Measurements from ENCODE around the gene MYL3.

Gene MYL3

DNA sequence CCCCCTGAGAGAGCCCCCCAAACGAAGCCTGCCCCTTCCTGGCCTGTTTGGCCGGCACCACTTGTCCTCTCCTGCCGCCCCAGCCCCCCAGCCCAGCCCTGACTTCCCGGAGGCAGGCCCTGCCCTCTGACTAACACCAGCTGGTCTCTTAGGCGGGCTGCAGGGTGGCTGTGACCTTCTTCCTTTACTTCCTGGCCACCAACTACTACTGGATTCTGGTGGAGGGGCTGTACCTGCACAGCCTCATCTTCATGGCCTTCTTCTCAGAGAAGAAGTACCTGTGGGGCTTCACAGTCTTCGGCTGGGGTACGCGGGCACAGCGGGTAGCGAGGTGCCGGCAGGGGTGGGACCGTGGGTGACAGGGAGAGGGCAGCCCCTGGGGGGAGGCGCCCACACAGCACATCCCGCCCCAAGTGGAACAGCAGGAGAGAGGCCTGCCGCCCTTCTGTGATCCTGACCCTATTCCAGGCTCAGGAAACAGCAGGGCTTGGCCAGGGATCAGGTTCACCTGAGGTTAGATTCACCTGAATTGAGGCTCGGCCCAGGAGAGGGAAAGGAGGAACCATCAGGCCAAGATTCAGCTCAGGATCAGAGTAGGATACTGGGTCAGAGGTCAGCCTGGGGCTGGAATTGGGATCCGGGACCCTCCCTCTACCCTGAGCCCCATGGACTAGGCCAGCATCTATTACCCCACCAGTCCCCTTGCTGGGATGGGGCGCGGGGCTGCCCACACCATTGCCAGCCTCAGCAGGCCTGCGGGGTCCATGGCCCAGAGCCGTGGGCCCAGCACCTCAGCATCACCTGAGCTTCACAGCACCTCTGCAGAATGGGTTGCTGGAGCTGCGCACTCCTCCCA lies 36.1 kb upstream of the MYL3 start:
- no peak for DNase-seq

DNA sequence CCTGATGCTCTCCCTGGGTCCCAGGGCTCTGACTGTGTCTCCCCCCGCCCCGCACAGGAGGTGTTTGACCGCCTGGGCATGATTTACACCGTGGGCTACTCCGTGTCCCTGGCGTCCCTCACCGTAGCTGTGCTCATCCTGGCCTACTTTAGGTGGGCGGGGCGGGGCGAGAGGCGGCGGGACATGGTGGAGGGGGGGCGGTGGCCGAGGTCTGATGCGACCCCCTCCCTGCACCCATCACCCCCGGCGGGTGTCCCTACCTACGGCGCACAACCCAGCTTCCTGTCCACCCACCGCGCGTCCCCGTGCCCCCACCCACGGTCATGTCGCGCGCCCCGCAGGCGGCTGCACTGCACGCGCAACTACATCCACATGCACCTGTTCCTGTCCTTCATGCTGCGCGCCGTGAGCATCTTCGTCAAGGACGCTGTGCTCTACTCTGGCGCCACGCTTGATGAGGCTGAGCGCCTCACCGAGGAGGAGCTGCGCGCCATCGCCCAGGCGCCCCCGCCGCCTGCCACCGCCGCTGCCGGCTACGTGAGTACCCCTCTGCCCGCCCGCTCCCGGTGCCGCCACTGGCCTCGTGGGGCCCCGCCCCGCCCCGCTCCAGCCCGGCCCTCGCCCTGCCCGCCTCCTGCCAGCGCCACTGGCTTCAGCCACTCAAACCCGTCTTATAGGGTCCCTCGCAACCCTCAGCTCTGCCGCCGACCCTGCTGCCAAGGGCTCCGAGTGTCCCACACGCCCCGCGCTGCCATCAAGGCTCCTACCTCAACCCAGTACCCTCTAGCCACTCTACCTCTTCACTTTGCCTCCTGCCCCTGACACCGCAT lies 35.3 kb upstream of the MYL3 start:
- DNase-seq, result no peak

DNA sequence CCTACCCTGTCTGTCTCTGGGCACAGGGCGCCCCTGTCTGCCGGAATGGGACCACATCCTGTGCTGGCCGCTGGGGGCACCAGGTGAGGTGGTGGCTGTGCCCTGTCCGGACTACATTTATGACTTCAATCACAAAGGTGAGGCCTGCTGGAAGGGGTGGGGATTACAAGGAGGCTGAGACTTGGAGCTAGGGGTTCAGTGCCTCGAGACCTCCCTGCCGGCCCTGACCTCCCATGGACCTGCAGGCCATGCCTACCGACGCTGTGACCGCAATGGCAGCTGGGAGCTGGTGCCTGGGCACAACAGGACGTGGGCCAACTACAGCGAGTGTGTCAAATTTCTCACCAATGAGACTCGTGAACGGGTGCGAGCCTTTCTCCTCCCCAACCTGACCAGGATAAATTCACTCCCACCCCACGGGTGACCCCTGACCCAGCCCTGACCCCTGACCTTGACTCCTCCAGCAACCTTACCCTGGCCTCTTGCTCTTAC lies 34.6 kb upstream of the MYL3 start:
- DNase-seq, result no peak

DNA sequence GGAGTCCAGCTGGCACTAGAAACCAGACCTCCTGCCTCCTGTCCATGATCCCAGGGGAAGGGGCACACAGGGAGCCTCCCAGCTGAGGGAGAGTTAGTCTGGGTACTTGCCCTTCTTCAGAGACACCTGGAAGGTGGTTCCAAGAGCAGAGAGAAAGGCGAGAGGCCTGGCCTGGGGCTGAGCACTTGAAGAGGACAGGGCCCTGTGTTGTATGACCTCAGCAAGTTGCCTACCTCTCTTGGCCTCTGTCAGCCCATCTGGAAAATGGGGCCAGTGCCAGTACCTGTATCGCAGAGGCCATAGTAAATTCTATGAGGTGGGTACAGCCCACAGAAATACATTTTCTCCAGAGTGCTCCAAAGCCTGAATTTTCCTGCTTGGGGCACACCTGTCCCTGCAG lies 33.8 kb upstream of the MYL3 start:
- DNase-seq, result no peak

DNA sequence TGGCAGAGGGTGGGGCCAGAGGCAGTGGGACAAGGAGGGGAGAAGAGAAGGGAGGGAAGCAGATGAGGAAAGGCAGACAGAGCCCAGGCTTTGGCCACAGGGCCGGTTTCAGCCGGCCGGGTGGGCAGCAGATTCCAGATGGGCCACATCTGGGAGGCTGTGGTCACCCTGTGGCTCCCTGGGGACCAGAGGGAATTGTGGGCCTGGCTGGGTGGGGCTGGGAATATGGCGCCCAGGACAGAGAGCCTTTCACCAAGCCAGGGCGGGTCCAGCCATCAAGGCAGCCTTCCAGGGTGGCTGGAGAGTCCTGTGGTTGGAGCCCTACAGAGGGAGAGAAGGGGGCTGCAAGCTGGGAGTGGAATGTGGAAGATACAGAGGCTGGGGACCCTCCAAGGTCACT lies 33.1 kb upstream of the MYL3 start:
- DNase-seq, result no peak

DNA sequence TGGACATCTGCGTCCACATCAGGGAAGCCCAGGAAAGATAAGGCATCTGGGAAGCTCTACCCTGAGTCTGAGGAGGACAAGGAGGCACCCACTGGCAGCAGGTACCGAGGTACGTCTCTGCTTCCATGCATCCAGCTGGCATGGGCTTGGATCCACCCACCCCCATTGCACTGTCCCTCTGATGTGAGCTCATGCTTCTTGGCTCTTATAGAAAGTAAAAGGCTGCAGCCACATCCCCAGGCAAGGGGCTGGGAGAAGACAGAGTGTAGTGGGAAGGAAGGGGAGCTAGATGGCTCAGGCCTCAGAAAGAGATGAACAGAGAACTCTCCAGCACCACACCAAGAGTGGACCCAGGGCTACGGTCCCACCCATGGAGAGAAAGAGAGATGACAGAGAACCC lies 32.5 kb upstream of the MYL3 start:
- no peak for DNase-seq

DNA sequence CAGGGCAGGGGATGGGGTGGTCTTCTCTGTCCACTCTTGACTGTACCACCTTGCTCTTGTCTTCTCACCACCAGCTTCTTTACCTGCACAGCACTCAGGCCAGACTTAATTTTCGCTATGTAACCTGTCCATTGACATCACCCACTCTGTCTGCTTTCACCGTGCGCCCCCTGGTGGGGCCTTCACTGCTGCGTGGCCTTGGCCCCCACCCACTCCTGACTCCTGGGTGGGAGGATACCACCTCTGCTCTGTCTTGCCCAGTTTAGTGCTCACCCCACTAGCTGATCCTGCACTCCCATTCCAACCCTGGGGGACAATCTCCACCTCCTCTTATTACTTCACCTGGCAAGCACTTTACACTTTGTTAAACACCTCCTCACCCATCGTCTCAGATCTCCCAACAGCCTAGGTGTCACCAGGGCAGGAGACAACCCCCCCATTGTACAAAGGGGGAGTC lies 32.0 kb upstream of the MYL3 start:
- DNase-seq, result peak; percentile 82

DNA sequence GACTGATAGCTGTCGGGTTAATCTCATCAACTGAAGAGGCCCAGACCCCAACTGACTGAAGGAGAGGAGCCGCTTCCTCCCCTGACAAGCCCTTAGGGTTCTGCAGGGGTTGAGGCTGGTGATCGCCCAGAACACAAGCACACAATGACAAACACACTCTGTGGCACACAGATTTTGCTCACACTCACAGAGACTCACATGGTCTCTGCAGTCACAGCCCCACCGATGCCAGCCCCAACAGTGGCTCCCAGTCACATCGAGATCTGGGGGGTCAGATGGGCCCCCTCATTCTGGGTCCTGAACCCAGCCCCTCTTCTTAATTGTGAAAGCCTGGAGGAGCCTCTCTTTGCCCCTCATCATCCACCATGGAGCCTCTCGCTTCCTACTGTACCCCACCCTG lies 31.0 kb upstream of the MYL3 start:
- DNase-seq, result no peak

DNA sequence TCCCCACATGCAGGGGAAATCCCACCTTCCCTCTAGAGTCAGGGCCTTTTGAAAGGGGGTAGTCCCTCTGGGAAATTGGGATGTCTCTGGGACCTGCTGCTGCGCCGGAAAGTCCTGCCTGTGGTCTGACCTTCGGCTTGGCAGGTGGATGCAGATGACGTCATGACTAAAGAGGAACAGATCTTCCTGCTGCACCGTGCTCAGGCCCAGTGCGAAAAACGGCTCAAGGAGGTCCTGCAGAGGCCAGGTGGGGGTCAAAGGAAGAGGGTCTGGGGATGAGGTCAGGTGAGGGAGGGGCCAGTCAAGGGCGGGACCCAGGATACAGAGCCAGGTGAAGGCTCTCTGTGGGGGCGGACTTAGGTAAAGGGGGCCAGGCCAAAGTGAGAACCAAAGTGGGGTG lies 30.5 kb upstream of the MYL3 start:
- DNase-seq, result no peak

DNA sequence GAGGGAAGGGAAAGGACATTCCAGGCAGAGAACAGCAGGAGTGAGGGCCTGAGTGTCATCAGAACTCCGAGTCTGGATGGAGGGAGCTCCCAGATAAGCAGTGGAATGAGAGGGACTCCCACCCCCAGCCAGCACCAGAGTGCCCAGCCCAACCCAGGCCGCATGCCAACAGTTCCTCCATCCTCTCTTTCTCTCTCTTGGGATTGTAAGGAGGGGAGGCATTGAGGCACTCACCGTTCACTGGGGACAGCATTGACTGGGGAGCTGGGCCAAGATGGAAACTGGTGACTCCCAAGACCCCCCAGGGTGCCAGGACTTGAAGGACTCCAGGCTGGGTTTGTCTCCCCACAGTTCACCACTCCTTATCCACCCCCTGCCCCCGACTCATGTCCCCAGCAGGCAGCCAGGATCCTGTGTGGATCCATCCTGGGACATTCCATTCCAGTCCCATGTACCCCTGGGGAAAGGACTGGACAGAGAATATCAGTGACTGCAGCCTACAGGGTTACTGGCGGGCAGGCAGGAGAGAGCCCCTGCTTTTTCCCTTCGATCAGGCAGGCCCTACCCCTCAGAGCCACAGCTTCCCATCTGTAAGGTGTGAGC lies 30.0 kb upstream of the MYL3 start:
- no peak for DNase-seq

DNA sequence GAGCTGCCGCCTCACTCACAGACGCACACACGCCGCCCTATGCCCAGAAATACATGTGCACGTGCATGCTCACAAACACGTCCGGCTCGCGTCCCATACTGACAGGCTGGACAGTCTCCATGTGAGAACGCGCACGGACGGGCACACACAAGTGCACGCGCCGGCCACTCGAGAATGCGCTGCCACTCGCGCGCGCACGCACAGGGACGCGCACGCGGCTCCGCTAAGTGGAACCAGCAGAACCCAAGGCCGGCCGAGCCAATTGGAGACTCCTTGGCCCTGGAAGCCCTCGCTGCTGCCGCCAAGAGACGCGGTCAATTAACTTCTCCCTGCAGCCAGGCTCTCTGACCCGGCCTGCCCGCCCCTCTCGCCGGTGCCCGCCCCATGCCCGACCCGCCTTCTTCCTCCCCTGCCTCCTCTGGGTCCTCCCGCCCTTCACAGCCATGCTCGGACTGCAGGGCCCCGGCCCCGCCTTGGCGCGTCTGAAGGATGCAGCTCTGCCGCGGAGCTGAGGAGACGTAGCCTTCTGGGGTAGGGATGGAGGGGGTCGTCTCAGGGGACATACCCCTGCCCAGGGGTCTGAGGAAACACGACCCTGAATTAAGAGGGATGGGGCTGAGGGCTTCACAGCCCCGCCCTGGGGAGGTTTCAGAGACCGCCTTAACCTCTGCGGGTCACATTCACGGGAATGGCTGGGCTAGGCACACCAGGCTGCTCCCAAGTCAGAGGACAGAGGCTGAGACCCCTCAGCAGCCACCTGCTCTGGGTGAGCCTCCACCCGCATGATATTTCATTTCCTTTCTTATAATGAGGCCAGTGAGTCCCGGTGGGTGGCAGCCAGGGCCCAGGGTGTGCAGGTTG lies 29.3 kb upstream of the MYL3 start:
- DNase-seq, result no peak

DNA sequence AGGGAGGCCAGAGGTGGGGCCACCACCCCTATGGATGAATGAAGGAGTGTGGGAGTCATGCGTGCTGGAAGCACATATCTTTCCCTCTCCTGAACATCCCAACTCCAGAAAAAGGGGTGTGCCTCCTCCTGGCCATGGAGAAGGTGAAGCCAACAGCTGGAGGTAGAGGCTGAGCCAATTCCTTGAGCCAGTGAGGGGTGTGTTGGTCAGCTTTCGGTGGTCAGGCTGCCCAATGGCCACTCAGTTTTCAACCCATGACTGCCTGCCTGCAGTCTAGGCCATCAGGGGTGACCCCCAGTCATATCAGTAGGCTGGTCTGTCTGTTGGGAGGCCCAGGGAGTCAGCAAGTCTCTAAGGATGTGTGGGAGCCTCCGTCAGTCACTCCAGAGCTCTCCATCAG lies 27.9 kb upstream of the MYL3 start:
- DNase-seq, result no peak

DNA sequence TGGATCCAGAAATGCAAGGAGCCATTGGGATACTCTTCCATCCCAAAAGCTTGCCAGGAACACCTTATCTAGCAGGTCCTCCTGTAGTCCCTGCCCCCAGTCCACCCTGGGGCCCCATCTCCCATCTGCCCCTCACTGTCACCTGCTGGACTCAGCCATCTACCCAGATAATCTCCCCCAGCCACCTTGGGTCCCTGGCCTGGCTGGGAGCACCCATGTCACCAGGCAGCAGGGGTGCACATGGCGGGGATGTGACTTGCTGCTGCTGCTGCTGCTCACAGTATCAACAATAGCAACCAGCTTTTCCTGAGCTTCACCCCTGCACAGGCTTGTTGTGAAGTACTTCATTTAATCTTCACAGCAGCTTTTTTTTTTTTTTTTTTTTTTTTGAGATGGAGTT lies 26.9 kb upstream of the MYL3 start:
- DNase-seq, result no peak

DNA sequence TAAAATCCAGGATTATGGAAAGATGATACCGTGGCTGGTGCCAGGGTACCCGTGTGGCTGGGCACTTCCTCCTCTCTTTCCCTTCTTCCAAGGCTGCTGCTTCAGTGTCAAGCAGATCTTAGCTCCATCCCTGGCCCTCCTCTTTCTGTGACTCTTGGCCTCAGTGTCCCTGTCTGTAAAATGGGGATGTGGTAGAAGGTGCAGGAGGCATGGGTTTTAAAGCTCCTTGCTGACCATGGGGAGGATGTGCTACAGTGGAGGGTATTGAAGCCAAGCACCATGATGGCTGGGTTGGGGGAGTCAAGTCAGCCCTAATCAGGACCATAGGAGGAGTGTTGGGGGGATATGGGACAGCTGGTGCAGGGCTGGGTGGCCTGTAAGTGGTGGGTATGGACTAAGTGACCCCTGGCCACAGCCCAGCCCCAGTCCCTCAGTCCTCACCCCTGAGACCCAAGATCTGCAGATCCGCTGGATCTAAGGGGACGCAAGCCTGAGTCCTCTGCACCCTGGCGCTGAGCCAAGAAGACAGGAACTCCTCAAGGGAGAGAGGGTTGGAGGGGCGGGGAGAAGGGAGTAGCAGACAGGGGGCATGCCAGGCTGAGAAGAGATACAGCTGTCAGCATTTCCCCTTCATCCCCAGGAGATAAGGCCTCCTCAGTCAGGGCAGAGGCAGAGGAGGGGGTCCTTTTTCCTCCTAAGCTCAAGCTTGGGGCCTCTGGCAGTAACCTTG lies 26.3 kb upstream of the MYL3 start:
- DNase-seq, result no peak

DNA sequence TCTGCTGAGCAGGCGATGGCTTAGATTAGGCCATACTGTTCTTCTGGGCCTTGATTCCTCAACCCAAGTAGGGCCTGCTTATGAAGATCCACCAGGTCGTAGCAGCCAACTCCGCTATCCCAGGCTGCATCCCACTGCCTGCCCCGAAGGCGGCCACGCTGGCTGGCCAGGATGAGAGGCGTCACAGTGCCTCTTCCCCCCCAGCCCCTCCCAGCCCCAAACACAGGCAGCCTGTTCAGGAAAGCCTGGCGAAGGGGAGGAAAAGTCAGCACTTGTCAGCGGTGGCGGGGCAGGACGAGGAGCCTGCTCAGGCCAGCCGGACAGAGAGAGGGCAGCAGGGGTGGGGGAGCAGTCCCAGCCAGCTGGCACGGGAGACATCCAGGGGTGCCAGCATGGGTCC lies 25.5 kb upstream of the MYL3 start:
- no peak for DNase-seq

DNA sequence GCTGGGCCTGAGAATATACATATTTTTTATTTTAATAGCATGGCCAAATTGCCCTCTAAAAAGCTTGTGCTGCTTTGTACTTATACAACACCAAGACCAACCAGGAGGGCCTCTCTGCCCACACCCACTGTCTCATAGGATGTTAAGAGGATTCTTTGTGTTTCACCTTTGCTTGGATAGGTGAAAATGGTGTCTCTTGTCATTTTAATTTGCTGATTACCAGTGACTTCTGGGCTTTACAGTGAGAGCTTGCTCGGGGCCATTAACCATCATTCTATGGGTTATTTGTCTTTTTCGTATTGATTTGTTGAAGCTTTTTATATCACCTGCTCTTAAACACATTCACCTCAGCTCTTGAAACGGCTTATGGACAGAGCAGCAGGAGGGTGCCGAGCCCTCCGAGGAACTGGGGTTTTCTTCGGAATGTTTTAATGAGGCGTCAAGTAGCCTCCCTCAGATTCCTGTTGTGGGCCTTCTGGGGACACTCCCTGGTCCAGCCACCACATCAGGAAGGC lies 24.8 kb upstream of the MYL3 start:
- no peak for DNase-seq

DNA sequence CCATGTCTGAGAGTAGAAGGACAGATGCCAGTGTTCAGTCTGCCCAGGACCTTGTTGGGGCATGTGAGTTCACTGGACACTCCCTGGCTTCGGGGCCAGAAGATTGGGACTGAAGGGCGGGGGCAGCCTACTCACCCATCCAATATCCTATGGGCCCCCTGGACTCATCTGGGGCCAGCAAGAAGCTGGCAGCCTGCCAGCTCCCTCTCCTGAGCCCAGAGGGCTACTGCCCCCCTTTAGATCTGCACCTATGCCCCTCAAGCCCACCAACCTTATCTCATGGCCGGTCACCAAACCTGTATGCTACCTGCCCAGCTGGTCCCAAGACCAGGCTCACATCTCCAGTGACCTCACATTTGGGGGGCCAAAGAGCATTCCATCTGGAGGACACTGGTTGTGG lies 22.4 kb upstream of the MYL3 start:
- DNase-seq, result no peak

DNA sequence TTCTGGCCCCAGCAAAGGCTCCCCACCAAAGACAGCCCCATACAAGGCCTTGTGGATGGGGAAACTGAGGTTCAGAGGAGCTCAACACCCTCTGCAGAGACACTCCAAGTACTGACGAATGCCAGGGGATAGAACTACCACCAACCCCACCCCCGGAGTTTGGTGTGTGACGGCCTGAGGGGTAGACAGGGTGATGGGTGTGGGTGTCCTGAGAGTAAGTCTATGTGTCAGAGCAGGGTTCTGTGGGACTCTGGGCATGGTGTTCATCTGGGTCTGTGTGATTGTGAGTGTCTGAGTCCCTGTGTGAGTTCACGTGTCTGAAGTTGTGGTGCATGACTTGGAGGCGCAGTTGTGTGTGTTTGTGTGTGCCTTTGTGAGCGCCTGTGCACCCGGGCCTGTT lies 21.7 kb upstream of the MYL3 start:
- DNase-seq, result peak; percentile 27

DNA sequence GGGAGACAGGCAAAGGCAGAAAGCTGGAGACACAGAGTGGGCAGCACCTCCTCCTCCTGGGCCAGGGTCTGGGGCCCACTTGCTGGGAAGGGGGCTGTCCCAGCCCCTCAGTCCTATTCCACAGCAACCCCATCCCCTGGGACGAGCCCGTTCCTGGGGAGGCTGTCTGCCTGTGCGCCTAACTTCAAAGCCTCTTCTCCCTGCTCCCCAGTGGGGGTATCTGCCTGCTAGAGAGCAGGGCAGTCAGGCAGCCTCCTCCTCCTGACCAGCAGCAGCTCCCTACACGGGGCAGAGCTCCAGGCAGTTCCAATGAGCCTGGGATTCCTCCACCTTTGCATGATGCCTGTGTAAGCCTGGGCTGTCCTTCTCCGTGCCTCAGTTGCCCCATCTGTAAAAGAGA lies 21.2 kb upstream of the MYL3 start:
- no peak for DNase-seq

DNA sequence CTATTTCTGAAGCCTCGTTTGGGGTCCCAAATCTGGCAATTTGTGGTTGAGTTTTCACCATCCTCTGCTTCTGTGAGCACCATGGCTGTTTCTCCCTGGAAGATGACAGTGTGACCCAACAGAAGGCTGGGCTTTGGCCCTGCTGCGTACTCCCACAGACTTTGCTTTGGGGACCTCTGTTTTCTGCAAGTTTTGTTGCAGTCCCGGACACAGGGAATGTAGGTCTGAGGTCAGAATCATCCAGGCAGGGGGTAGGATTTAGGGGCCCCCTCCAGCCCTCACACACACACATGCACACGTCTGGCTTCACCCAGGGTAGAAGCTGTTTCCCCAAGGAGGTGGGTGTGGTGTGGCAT lies 20.6 kb upstream of the MYL3 start:
- DNase-seq, result no peak

DNA sequence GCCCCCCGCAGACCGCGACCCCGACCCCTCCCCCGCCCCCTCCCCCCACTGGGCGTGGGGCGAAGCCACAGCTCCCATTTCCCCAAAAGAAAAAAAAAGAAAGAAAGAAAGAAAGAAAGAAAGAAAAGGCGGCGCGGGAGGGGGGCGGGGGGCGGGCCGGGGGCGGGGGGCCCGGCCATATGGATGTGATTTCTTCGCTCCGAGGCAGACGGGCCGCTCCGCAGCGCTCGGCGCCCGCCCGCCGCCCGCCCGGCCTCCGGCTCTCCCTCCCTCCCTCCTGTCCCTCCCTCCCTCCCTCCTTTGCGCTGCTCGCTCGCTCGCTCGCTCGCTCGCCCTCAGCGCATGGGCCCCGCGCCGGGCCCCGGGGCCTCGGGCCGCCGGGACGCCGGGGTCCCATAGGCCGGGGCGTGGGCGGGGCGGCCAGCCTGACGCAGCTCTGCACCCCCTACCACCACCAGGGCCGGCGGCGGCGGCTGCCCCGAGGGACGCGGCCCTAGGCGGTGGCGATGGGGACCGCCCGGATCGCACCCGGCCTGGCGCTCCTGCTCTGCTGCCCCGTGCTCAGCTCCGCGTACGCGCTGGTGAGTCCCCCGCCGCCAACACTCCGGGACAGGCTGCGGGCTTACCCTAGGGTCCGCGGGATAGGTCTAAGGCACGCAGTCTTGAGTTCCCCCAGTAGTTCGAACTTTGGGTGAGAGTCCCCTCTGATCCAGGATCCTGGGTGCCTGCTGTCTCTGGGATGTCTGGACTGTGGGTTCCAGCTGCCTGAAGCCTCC lies 20.0 kb upstream of the MYL3 start:
- DNase-seq, result peak; percentile 17
